GM13977 (cell line): Measurements from ENCODE around the gene FIGN.

Experiments used
- DNase-seq: peaks from one replicate; pipeline ENCODE4 v3.0.0; 2012; ENCODE audit warnings: low spot score
- in situ Hi-C: fragments of 300-500 bp; cut with MboI; formaldehyde crosslinking; loops from one replicate; pipeline ENCODE4 v1.12.0; 2022; ENCODE audit warnings: low sequenced_read_pairs, low pct_unique_long_range_greater_than_20kb, mixed read lengths, inconsistent platforms; ENCODE audit not compliant: unreplicated experiment
- TF ChIP-seq, protein P1 (sequence below): IDR thresholded peaks from 2 replicates; pipeline ENCODE4 v1.5.1; 2012; ENCODE audit warnings: mild to moderate bottlenecking, control low read depth; ENCODE audit not compliant: insufficient read depth; ENCODE audit errors: extremely low read depth, missing control alignments

Gene FIGN

DNA sequence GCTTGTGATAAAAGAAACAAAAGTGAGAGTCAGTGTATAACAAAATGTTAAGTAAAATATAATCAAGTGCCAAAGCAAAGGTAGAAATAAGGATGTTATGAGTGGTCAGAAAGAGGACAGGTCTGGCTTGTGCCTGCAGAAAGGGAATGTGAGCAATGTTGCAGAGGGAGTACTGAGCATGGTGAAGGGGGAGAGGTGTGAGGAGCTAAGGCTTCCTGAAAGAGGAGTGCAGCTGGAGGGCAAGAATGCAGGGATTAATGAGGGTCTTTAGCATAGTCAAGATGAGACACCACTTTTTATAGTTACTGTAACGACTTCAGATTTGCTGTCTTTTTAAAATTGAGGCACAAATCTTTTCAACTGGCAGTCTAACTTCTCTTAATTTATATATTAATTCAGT is 22.0 kb upstream of the FIGN start:
- in situ Hi-C loops = no loop called here
- TF ChIP-seq, protein P1, sequence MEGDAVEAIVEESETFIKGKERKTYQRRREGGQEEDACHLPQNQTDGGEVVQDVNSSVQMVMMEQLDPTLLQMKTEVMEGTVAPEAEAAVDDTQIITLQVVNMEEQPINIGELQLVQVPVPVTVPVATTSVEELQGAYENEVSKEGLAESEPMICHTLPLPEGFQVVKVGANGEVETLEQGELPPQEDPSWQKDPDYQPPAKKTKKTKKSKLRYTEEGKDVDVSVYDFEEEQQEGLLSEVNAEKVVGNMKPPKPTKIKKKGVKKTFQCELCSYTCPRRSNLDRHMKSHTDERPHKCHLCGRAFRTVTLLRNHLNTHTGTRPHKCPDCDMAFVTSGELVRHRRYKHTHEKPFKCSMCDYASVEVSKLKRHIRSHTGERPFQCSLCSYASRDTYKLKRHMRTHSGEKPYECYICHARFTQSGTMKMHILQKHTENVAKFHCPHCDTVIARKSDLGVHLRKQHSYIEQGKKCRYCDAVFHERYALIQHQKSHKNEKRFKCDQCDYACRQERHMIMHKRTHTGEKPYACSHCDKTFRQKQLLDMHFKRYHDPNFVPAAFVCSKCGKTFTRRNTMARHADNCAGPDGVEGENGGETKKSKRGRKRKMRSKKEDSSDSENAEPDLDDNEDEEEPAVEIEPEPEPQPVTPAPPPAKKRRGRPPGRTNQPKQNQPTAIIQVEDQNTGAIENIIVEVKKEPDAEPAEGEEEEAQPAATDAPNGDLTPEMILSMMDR = no peak

DNA sequence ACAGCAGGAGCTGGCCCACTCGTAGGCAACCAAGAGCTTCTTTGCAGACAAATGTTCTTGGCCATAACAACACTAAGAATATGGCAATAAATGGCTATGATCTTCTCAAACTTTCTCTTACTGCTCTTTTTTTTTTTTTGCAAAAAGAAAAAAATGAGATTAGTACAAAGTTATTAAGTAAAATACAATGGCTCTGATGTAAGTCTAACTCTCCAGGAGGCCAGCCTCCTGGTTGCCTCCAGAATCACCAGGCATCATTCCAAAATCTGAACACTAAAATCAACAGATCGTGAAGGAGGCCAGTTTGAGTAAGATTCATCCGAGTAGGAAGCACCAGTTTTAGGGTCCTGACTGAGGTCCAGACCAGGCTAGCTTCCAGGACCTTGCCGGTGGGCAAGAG is 20.8 kb upstream of the FIGN start:
- TF ChIP-seq, protein P1 = no peak
- in situ Hi-C loops = no loop called here
- DNase-seq = no peak

More for the DNA sequence above, 22.0 kb upstream of the FIGN start:
- DNase-seq = no peak

DNA sequence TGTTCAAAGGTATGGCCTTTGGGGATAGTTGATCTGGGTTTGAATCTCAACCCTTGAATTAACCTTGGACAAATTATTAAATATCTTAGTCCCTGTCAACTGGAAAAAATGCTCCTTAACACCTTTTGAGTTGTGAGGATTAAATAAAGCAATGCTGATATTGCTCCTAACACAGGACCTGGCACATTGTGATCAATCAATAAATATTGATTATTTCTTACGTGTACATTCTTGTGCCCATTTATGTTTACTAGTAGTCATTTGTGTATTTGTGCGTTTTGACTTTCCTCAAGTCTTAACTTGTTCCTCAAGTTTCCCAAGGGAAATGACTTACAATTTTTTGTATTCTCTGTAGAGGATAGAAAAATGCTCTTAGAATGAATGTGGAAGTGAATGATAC is 19.6 kb upstream of the FIGN start:
- in situ Hi-C loops = no loop called here
- TF ChIP-seq, protein P1 = no peak
- no peak for DNase-seq

DNA sequence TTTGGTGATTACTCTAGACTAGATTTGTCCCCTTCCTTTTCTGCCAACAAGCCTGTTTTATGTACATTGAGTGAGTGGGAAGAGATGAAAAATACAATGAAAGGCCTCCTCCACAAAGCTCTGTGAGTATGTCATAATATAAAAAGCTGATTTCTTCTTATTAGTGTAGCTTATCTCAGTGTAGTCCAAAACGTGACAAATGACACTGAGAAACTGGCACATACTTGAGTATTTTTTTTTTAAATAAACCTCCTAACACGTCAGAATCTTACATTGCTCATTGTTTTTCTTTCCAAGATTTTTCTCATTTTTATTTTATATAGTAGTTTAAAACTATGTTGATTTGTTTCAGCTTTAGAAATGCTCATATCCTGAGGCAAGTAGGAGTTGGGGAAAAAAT is 17.9 kb upstream of the FIGN start:
- TF ChIP-seq, protein P1 = no peak
- DNase-seq = no peak
- in situ Hi-C loops = no loop called here

DNA sequence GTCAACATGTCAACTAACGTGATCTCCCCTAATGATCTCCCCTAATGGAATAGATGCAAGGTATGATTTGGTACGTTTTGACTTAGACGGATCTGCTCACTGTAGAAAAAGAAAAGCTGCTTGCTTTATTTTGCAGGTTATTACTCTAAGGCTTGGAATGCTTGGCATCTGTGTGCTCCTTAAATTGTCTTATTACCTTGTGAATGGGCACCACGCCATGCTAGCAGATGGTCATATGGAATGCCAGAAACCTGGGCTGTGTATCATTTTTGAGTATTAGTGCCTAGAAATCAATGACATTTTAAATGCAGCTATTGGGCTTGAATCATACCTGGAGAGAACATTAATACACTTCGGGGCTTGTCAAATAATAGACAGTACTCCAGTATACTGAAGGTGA is 16.5 kb upstream of the FIGN start:
- in situ Hi-C loops = no loop called here
- DNase-seq = no peak

DNA sequence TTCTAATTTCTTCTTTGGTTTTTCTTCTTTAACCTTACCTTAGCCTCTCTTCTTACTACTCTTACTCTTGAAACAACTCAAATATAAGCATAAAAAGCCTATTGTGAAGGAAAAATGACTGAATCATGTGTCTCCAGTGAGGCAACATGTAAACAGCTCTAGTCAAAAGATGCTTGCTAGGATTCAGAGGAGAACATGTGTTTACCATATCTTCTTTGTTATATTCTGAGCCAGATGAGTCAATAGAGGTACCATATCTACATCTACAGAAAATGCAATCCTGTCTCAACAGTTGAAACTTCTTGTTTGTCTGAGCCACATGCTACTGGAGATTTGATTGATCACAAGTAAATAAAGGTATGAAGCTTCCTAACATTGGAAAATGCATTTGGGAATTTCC is 15.9 kb upstream of the FIGN start:
- in situ Hi-C loops = no loop called here
- DNase-seq = no peak
- TF ChIP-seq, protein P1 = no peak

More for the DNA sequence above, 16.5 kb upstream of the FIGN start:
- TF ChIP-seq, protein P1 = no peak

DNA sequence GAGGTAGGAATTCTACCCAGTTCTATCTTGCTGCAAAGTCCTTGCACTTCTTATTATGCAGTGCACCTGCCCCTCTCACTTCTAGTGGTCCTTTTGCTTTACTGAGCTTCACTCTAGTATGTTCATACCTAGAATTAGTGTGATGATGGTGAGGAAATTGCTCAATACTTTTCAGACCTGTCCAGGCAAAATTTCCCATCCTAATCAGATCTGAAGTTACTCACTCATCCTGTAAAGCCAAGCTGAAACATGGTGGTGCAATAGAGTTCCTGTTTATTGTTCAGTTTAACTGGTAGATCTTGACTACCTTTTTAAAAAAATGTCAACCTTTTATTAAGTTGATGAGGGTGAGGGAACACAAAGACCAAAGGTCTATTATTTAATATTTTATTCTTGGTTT is 12.6 kb upstream of the FIGN start:
- no peak for DNase-seq
- TF ChIP-seq, protein P1 = no peak
- in situ Hi-C loops = no loop called here
